ACHN (cell line): ENCODE measurements around the gene USF2.
"Not testable (repeated sequence)": the region's sequence is repeated elsewhere in the genome, so short reads cannot be mapped to it uniquely, and the experiment has no call there.

ENCODE experiments used
- DNase-seq: peaks from one replicate; pipeline ENCODE4 v3.0.0-alpha.2; 2015
- in situ Hi-C: cut with HindIII; loops from 2 replicates; pipeline ENCODE4 v1.10.0; 2017; ENCODE audit warnings: low sequenced_read_pairs, low pct_ligation_motif_present, low pct_unique_long_range_greater_than_20kb

The USF2 gene

GRCh38 chr19:35278578-35279284, 10.0 kb downstream of the USF2 start:
- in situ Hi-C loops = no loop called here
- no peak for DNase-seq

DNA sequence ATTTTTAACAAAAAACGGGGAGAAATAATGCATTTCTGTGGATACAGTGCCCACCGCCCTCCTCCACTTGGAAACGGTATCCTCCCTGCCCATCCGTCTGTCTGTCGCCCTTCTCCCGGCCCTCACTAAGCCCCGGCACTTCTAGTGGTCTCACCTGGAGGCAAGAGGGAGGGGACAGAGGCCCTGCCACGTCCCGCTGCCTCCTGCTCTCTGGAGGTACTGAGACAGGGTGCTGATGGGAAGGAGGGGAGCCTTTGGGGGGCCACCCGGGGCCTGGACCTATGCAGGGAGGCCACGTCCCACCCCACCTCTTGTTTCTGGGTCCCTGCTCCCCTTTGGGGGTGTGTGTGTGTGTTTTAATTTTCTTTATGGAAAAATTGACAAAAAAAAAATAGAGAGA, 10.6 kb downstream of the USF2 start:
- in situ Hi-C loops = no loop called here
- DNase-seq = no peak

DNA sequence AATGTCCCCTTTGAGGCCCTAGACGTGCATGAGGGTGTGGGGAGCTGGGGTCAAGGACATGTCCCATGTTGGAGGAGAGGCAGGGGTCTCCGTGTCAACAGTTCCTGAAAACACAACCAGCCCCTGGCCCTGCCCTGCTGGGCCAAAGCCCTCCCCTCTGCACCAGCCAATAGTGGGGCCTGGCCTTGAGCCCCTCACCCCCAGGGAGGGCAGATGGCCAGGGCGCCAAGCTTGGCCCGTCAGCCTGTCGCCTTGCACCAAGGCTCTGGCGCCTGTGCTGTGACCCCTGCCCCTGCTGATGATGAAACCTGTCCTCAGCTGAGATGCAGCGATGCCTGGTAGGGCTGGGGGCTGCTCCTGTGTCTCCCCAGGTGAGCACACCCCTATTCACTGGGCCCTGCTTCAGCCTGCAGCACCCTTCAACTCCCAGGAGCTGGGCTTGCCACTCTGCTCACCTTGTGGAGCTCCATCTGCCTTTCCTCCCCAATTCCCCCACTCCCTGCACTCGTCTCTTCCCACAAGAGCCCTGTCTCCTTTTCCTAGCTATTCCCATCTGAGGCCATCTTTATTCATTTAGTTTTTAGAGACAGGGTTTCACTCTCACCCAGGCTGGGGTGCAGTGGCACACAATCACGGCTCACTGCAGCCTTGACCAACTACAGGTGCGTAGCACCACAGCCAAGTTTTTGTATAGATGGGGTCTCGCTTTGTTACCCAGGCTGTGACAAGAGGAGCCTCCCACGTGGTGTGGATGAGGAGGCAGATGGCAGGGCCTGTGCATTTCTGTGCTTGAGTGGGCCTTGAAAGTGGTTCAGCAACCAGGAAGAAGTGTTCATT, 11.4 kb downstream of the USF2 start:
- no peak for DNase-seq
- in situ Hi-C loops = no loop called here

GRCh38 chr19:35281303-35281702, 12.5 kb downstream of the USF2 start:
- no peak for DNase-seq
- in situ Hi-C loops = no loop called here

DNA sequence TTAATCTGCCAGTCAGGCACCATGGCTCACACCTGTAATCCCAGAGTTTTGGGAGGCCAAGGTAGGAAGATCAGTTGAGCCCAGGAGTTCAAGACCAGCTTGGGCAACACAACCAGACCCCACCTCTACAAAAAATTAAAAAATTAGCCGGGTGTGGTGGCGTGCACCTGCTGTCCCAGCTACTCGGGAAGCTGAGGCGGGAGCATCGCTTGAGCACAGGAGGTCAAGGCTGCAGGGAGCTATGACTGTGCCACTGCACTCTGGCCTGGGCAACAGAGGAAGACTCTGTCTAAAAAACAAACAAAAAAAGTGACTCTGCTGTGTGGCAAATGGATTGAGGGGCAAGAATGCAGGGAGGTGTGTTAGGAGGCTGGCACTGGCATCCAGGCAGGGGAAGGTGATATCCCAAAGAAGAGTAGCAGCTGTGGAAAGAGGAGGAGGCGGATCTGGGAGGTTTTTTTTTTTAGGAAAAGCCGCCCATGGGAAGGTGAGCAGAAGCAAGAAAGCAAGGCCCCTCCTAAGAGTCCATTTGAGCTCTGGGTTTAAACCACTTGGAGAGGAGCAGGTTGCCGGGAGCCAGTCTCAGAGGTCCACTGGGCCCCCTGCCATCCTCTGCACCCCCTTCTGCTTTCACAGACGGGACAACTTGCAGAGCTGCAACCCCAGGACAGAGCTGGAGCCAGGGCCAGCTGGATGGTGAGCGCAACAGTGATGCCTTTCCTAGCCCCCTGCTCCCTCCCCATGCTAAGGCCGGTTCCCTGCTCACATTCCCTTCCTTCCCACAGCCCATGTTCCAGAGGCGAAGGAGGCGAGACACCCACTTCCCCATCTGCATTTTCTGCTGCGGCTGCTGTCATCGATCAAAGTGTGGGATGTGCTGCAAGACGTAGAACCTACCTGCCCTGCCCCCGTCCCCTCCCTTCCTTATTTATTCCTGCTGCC, 15.7 kb downstream of the USF2 start:
- no peak for DNase-seq
- in situ Hi-C loops = no loop called here

DNA sequence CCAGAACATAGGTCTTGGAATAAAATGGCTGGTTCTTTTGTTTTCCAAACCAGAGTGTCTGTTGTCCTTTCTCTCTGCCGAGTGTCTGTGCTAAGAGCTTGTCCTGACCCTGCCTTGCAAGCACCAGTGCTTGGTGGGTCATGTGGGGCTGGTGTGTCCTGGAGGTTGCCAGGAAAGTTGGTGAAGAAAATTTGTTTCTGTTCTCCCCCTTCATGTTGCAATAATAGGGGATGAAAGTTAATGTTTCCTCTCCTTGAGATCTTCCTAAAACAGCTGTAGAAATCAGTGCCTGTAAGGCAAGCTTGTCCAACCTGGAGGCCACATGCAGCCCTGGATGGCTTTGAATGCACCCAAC, 16.3 kb downstream of the USF2 start:
- in situ Hi-C loops = no loop called here
- DNase-seq = no peak

DNA sequence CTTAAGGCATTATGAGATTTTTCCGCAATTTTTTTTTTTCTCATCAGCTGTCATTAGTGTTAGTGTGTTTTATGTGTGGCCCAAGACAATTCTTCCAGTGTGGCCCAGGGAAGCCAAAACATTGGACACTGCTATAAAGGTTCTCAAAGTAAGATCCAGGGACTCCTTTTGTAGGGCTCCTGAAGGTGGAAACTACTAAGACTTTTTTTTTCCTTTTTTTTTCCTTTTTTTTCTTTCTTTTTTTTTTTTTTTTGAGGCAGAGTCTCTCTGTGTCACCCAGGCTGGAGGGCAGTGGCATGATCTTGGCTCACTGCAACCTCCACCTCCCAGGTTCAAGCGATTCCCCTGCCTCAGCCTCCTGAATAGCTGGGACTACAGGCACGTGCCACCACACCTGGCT, 16.7 kb downstream of the USF2 start:
- DNase-seq, in situ Hi-C loops: not testable (repeated sequence)

- in situ Hi-C loops, DNase-seq: not testable (repeated sequence)
Measured at GRCh38 chr19:35286101-35286500, 17.3 kb downstream of the USF2 start.

DNA sequence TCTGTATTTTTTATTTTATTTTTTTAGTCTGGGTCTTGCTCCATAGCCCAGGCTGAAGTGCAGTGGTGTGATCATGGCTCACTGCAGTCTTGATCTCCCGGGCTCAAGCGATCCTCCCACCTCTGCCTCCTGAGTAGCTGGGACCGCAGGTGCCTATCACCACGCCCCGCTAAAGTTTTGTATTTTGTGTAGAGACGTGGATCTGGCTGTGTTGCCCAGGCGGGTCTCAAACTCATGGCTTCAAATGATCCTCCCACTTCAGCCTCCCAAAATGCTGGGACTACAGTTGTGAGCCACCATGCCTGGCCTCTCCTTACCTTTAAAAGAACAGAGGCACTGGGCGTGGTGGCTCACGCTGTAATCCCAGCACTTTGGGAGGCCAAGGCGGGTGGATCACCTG, 19.0 kb downstream of the USF2 start:
- in situ Hi-C loops = no loop called here
- no peak for DNase-seq

DNA sequence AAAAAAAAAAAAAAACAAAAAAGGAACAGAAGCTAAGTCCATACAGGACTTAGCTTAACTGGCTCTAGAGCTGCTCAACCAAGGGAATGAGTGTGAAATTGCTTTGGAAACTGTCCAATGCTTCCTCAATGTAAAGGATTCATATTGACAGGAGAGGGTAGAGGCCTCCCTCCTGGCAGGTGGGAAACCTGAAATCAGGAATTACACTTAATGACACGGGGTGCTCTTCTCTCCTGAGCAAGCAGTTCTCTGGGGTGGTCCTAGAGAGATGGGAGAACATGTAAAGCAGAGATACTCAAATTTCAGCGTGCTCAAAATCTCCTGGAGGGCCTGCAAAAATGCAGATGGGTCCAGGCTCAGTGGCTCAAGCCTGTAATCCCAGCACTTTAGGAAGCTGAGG, 19.6 kb downstream of the USF2 start:
- no peak for DNase-seq
- in situ Hi-C loops = no loop called here

DNA sequence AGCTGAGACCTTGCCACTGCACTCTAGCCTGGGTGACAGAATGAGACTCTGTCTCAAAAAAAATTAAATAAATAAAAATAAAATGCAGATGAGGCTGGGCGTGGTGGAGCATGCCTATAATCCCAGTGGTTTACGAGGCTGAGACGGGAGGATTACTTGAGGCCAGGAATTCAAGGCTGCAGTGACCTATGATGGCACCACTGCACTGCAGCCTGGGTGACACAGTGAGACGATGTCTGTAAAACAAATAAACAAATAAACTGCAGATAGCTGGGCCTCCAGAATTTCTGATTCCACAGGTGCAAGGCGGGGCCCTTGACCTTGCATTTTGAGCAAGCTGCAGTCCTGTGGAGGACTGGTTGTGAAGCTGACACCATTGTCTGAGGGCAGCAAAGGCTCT, 20.1 kb downstream of the USF2 start:
- in situ Hi-C loops = no loop called here
- no peak for DNase-seq

GRCh38 chr19:35290381-35291127, 21.8 kb downstream of the USF2 start:
- in situ Hi-C loops = no loop called here
- DNase-seq = no peak

- DNase-seq = no peak
- in situ Hi-C loops = no loop called here
Measured at GRCh38 chr19:35291259-35291658, 22.5 kb downstream of the USF2 start.

- in situ Hi-C loops = no loop called here
Measured at GRCh38 chr19:35291916-35292315, 23.2 kb downstream of the USF2 start, which contains the start of gene MAG. MAG (plus strand) TSS chr19:35292161; CDS start chr19:35295409, 3,248 bp downstream.

DNA sequence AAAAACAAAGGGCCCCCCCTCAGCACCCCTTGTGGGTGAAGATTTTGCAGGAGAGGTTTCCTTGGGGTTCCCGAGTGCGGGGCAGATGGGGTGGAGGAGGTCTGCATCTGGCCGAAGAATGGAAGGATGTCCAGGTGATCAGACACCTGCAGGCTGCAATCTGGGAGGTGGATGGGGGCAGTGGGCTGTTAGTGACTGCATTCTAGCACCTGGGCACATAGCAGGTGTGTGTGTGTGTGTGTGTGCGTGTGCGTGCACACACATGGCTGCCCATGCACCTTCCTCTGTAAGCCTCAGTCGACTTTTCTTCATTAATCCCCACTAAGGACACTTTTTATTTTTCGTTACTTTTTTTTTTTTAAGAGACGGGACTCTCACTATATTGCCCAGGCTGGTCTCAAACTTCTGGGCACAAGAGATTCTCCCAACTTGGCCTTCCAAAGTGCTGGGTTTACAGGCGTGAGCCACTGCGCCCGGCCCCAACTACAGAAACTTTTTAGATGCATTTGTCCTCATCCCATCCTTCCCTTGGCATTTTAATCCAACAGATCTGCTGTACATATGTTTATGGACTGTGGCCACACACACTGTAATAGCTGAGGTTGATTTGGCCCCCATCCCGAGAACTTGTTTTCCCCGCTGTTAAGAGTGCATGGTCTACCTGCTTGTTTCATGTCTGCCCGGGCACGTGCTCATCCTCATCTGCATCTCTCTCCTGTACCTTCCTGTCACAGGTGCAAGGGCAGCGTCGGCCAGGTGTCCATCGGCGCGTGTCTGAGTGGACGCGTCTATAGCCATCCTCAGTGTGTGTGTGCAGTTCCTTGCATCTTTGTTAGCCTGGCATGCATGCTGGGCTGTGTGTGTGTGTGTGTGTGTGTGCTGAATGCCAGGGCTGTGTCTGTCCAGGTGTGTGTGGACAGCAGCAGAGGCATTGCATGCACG, 23.9 kb downstream of the USF2 start:
- in situ Hi-C loops = no loop called here
- DNase-seq = no peak

More at GRCh38 chr19:35291916-35292315, 23.2 kb downstream of the USF2 start, which contains the start of gene MAG:
- DNase-seq = no peak

- DNase-seq = no peak
- in situ Hi-C loops = no loop called here
Measured at GRCh38 chr19:35293363-35293739, 24.6 kb downstream of the USF2 start.

GRCh38 chr19:35293808-35294207, 25.0 kb downstream of the USF2 start:
- DNase-seq = no peak
- in situ Hi-C loops = no loop called here
